Measurements from ENCODE around the gene NAT9.

GRCh38 chr17:74776044-74776962 lies at the start of gene NAT9:
- TF ChIP-seq PPARA (CRISPR knock-in tag; IDR thresholded peaks at IDR 0.05; ENCODE audit: borderline replicate concordance) (no peak), CREB5 (CRISPR knock-in tag; IDR thresholded peaks at IDR 0.05; ENCODE audit: low read depth) (no peak), ZFP30 (CRISPR knock-in tag; IDR thresholded peaks at IDR 0.05) (no peak), BACH2 (CRISPR knock-in tag; IDR thresholded peaks at IDR 0.05; ENCODE audit: borderline replicate concordance) (no peak), GLIS3 (CRISPR knock-in tag; IDR thresholded peaks at IDR 0.05) (no peak), PATZ1 (CRISPR knock-in tag; IDR thresholded peaks at IDR 0.05; ENCODE audit: borderline replicate concordance) (no peak), ESRRG (CRISPR knock-in tag; IDR thresholded peaks at IDR 0.05) (no peak), TCF4 (CRISPR knock-in tag; IDR thresholded peaks at IDR 0.05; ENCODE audit: borderline replicate concordance) (no peak), POU6F1 (CRISPR knock-in tag; IDR thresholded peaks at IDR 0.05; ENCODE audit: borderline replicate concordance, low read depth) (no peak), TOX (CRISPR knock-in tag; IDR thresholded peaks at IDR 0.05; ENCODE audit: borderline replicate concordance) (no peak), RARB (CRISPR knock-in tag; IDR thresholded peaks at IDR 0.05) (no peak), ZNF8 (CRISPR knock-in tag; IDR thresholded peaks at IDR 0.05) (no peak), TSHZ2 (CRISPR knock-in tag; IDR thresholded peaks at IDR 0.05) (no peak), ISL1 (CRISPR knock-in tag; IDR thresholded peaks at IDR 0.05) (no peak)
